CD14-positive monocyte (primary cell): Measurements from ENCODE around the gene ESM1. TPM values are rescaled to one million over a fixed set of nuclear protein-coding genes. Genes with fewer than 3 reads are reported as not detected.

ENCODE experiments used
- DNase-seq, 3 donors: peaks; one replicate each; pipeline ENCODE4 v3.0.0-alpha.2; 2011 to 2022
- H2AFZ ChIP-seq: 2 replicates; pipeline ENCODE4 v1.6.0; 2012; ENCODE audit warnings: mild to moderate bottlenecking, low read depth, low read length, inconsistent platforms; ENCODE audit not compliant: insufficient read depth, poor library complexity, severe bottlenecking
- H3K27ac ChIP-seq, 2 donors: 1 replicate in 1 of 2; 2 replicates in 1 of 2; pipeline ENCODE4 v1.5.1; 2012 to 2013; ENCODE audit warnings: low read length in 2 of 2, control low read depth in 1 of 2, inconsistent platforms in 1 of 2, low read depth in 1 of 2, mild to moderate bottlenecking in 1 of 2
- H3K27me3 ChIP-seq, 2 donors: one replicate each; pipeline versions ENCODE4 v1.6.0 to v1.6.1; 2011 to 2013; ENCODE audit warnings: low read length in 2 of 2; ENCODE audit not compliant: control insufficient read depth in 2 of 2, insufficient read depth in 2 of 2
- H3K36me3 ChIP-seq, 2 donors: replicated peaks in 1 of 2; 1 replicate in 1 of 2; 2 replicates in 1 of 2; pipeline versions ENCODE4 v1.5.1 to v1.6.1; 2012 to 2013; ENCODE audit warnings: low read length in 2 of 2, control low read depth in 1 of 2, inconsistent platforms in 1 of 2, mild to moderate bottlenecking in 1 of 2; ENCODE audit not compliant: insufficient read depth in 2 of 2, control insufficient read depth in 1 of 2
- H3K4me1 ChIP-seq, 2 donors: 1 replicate in 1 of 2; 2 replicates in 1 of 2; pipeline versions ENCODE4 v1.5.1 to v1.6.1; 2012 to 2013; ENCODE audit warnings: low read length in 2 of 2, control low read depth in 1 of 2, inconsistent platforms in 1 of 2, mild to moderate bottlenecking in 1 of 2, moderate library complexity in 1 of 2; ENCODE audit not compliant: insufficient read depth in 2 of 2, control insufficient read depth in 1 of 2
- H3K4me2 ChIP-seq: replicated peaks from 2 replicates; pipeline ENCODE3; 2012; ENCODE audit warnings: low read length, moderate library complexity, mild to moderate bottlenecking; ENCODE audit not compliant: poor library complexity, severe bottlenecking; ENCODE audit errors: extremely low read depth
- H3K4me3 ChIP-seq, 3 experiments: fragments of 200-600 bp in 1 of 3; sonication (generic) in 1 of 3; replicated peaks in 1 of 3; 1 replicate in 2 of 3; 2 replicates in 1 of 3; pipeline ENCODE4 v1.5.1; 2011 to 2013; ENCODE audit warnings: low read length in 3 of 3, mild to moderate bottlenecking in 3 of 3, control low read depth in 2 of 3, low read depth in 2 of 3, inconsistent platforms in 1 of 3, moderate library complexity in 1 of 3
- H3K79me2 ChIP-seq: 2 replicates; pipeline ENCODE4 v1.6.0; 2012; ENCODE audit warnings: mild to moderate bottlenecking, control low read depth, inconsistent platforms, low read length, moderate library complexity; ENCODE audit not compliant: insufficient read depth
- H3K9ac ChIP-seq: 2 replicates; pipeline ENCODE4 v1.6.0; 2017; ENCODE audit warnings: low read length, mild to moderate bottlenecking; ENCODE audit not compliant: insufficient read depth, poor library complexity, severe bottlenecking
- H3K9me3 ChIP-seq, 2 donors: replicated peaks in 1 of 2; 1 replicate in 1 of 2; 2 replicates in 1 of 2; pipeline versions ENCODE4 v1.5.1 to v1.6.1; 2012 to 2013; ENCODE audit warnings: low read length in 2 of 2, control low read depth in 1 of 2; ENCODE audit not compliant: control insufficient read depth in 1 of 2, insufficient read depth in 1 of 2
- H4K20me1 ChIP-seq: 2 replicates; pipeline ENCODE4 v1.6.0; 2012; ENCODE audit warnings: mild to moderate bottlenecking, low read length, control low read depth, moderate library complexity; ENCODE audit not compliant: insufficient read depth
- H3K27ac Mint-ChIP-seq, 7 donors: one replicate each; pipeline ENCODE4 v1.8.0; 2020; ENCODE audit warnings: mild to moderate bottlenecking in 7 of 7, mixed read lengths in 7 of 7, moderate library complexity in 6 of 7, inconsistent platforms in 2 of 7
- H3K27me3 Mint-ChIP-seq, 3 donors: one replicate each; pipeline ENCODE4 v1.8.0; 2021 to 2022; ENCODE audit warnings: low read depth in 3 of 3, mild to moderate bottlenecking in 3 of 3, mixed read lengths in 3 of 3, moderate library complexity in 3 of 3, inconsistent platforms in 1 of 3
- H3K36me3 Mint-ChIP-seq, 2 donors: one replicate each; pipeline ENCODE4 v1.8.0; 2020; ENCODE audit warnings: mixed read lengths in 2 of 2, inconsistent platforms in 1 of 2, mild to moderate bottlenecking in 1 of 2
- H3K4me1 Mint-ChIP-seq: one replicate; pipeline ENCODE4 v1.8.0; 2020; ENCODE audit warnings: mild to moderate bottlenecking, mixed read lengths
- H3K4me3 Mint-ChIP-seq, 2 donors: one replicate each; pipeline ENCODE4 v1.8.0; 2020; ENCODE audit warnings: mild to moderate bottlenecking in 2 of 2, mixed read lengths in 2 of 2, moderate library complexity in 1 of 2
- H3K9me3 Mint-ChIP-seq, 7 donors: one replicate each; pipeline ENCODE4 v1.8.0; 2020 to 2022; ENCODE audit warnings: mixed read lengths in 7 of 7, mild to moderate bottlenecking in 6 of 7, moderate library complexity in 6 of 7, inconsistent platforms in 2 of 7
- WGBS: methylation state at CpG from one replicate; pipeline ENCODE4 v1.1.5; 2013; ENCODE audit warnings: missing lambda C conversion rate; ENCODE audit not compliant: insufficient coverage; 5-methylcytosine and 5-hydroxymethylcytosine counted together
- intact Hi-C, 2 donors: fragments of 100-400 bp; cut with micrococcal nuclease; formaldehyde crosslinking; loops; one replicate each; pipeline versions ENCODE4 v1.15.0 to v1.15.1; 2023
- polyA plus RNA-seq, 3 donors: library from polyadenylated mRNA; depleted of rRNA in 1 of 3; unstranded in 2 of 3; stranded (reverse) in 1 of 3; fragments of 300-500 nt in 2 of 3; fragments of >200 nt in 1 of 3; fragmentation: Illumina TruSeq in 2 of 3; gene quantifications; 1 replicate in 2 of 3; 2 replicates in 1 of 3; pipeline ENCODE4 v1.2.3, GENCODE V29; 2012 to 2021
- TF ChIP-seq, protein P1 (sequence below): fragments of 200-600 bp; IDR thresholded peaks from one replicate; pipeline ENCODE4 v1.8.0; 2022; ENCODE audit warnings: antibody characterized with exemption, mild to moderate bottlenecking

The ESM1 gene
- polyA plus RNA-seq, 3 donors = not detected

DNA sequence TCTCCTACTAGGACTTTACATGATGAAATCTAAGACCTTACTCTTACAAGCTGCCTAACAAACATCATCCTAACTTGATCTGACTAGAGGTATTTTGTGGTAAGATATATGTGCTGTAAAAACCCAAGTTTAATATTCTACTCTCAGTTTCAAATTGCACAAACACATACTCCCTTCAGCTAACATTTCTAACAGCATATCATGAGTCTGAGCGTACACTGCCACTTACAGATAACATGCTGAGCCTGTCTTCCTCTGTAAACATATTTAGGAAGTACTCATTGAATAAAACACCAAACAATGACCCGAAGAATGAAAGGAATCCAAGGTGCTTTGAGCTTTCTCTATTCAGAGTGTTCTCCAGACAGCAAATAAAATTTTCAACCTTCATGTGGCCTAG, 7.9 kb upstream of the ESM1 start:
- Mint-ChIP-seq H3K27me3 (peaks cover 0 to 7% (median 3%) of the 10 kb centered on the region in 3 donors), H3K36me3 (no peaks in the 10 kb centered on the region), H3K4me3 (no peak overlapping the region), H3K9me3 (peaks cover 0 to 2% (median 0%) of the 10 kb centered on the region in 7 donors), H3K27ac (no peak overlapping the region), H3K4me1 (no peaks in the 10 kb centered on the region)
- no peak overlapping the region for H3K4me2 ChIP-seq
- no peaks in the 10 kb centered on the region for H3K4me1 ChIP-seq
- TF ChIP-seq, protein P1, sequence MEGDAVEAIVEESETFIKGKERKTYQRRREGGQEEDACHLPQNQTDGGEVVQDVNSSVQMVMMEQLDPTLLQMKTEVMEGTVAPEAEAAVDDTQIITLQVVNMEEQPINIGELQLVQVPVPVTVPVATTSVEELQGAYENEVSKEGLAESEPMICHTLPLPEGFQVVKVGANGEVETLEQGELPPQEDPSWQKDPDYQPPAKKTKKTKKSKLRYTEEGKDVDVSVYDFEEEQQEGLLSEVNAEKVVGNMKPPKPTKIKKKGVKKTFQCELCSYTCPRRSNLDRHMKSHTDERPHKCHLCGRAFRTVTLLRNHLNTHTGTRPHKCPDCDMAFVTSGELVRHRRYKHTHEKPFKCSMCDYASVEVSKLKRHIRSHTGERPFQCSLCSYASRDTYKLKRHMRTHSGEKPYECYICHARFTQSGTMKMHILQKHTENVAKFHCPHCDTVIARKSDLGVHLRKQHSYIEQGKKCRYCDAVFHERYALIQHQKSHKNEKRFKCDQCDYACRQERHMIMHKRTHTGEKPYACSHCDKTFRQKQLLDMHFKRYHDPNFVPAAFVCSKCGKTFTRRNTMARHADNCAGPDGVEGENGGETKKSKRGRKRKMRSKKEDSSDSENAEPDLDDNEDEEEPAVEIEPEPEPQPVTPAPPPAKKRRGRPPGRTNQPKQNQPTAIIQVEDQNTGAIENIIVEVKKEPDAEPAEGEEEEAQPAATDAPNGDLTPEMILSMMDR = no peak
- H2AFZ ChIP-seq = no peak overlapping the region
- no peaks in the 10 kb centered on the region for H3K27me3 ChIP-seq
- H3K9me3 ChIP-seq = no peaks in the 10 kb centered on the region
- H4K20me1 ChIP-seq = no peaks in the 10 kb centered on the region
- H3K36me3 ChIP-seq = no peaks in the 10 kb centered on the region
- intact Hi-C loops = no loop called here
- no peak for DNase-seq
- H3K9ac ChIP-seq = no peak overlapping the region
- no peaks in the 10 kb centered on the region for H3K79me2 ChIP-seq
- no CpG with 5 or more reads among the region's 2 CpGs for WGBS
- no peak overlapping the region for H3K27ac ChIP-seq
- H3K4me3 ChIP-seq = no peak overlapping the region

DNA sequence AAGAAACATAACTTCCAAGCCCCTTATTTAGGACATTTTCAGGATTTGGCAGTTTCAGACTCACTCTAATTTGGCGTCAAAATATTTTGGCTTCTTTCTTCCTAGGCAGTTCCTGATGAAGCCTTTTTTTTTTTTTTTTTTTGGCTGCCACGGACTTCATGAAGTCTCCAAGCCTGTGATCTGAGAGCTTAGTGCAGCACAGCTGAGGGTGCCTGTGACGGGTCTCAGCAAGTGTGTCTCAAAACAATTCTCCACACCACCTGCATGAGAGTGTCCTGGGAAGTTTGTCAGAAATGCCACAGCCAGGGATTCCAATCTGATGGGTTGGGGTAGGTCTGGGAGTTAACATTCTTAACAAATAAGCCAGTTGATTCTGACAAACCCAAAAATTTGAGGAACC, 6.0 kb upstream of the ESM1 start:
- H3K9me3 Mint-ChIP-seq = no peaks in the 10 kb centered on the region
- H3K4me3 Mint-ChIP-seq = no peak overlapping the region
- no peaks in the 10 kb centered on the region for H3K36me3 ChIP-seq
- intact Hi-C loops = no loop called here
- DNase-seq = no peak
- no peak overlapping the region for H3K4me3 ChIP-seq
- no peak overlapping the region for H2AFZ ChIP-seq
- no peak overlapping the region for H3K27ac ChIP-seq
- no peak overlapping the region for H3K4me2 ChIP-seq
- H4K20me1 ChIP-seq = no peaks in the 10 kb centered on the region
- H3K27me3 Mint-ChIP-seq = peaks cover 0 to 7% (median 1%) of the 10 kb centered on the region in 3 donors
- no peaks in the 10 kb centered on the region for H3K4me1 Mint-ChIP-seq
- no peaks in the 10 kb centered on the region for H3K79me2 ChIP-seq
- no peaks in the 10 kb centered on the region for H3K27me3 ChIP-seq
- H3K9ac ChIP-seq = no peak overlapping the region
- no peaks in the 10 kb centered on the region for H3K4me1 ChIP-seq
- TF ChIP-seq, protein P1 = no peak
- H3K36me3 Mint-ChIP-seq = no peaks in the 10 kb centered on the region
- WGBS = 100% methylated on average over 1 of the region's 3 CpGs
- H3K9me3 ChIP-seq = no peaks in the 10 kb centered on the region
- H3K27ac Mint-ChIP-seq = no peak overlapping the region
